Measurements from ENCODE around the gene TTC39A.
A peak's percentile ranks its signal among the peaks of the same experiment; 100 is the strongest.

The TTC39A gene

GRCh38 chr1:51303751-51304251, 26.6 kb downstream of the TTC39A start:
- no peak for DNase-seq (ENCODE audit: low read depth)
- no peak overlapping the region for H3K4me3 ChIP-seq (ENCODE audit: low read length)
- no peak for TF ChIP-seq CTCF (conservative IDR thresholded peaks at IDR 0.05; ENCODE audit: low read length)

GRCh38 chr1:51303315-51303714, 27.0 kb downstream of the TTC39A start:
- no peak for DNase-seq (ENCODE audit: low read depth)
- no peak for TF ChIP-seq CTCF (conservative IDR thresholded peaks at IDR 0.05; ENCODE audit: low read length)
- no peak overlapping the region for H3K4me3 ChIP-seq (ENCODE audit: low read length)

- TF ChIP-seq CTCF (conservative IDR thresholded peaks at IDR 0.05; ENCODE audit: low read length), result no peak
- H3K4me3 ChIP-seq (ENCODE audit: low read length), result no peak overlapping the region
- DNase-seq (ENCODE audit: low read depth), result no peak
These were observed 27.6 kb downstream of the TTC39A start for GRCh38 chr1:51302746-51303145.

GRCh38 chr1:51302270-51302669, 28.1 kb downstream of the TTC39A start:
- no peak for DNase-seq (ENCODE audit: low read depth)
- TF ChIP-seq CTCF (conservative IDR thresholded peaks at IDR 0.05; ENCODE audit: low read length), result no peak
- H3K4me3 ChIP-seq (ENCODE audit: low read length), result no peak overlapping the region

GRCh38 chr1:51301844-51302162, 28.6 kb downstream of the TTC39A start:
- no peak for DNase-seq (ENCODE audit: low read depth)
- no peak for TF ChIP-seq CTCF (conservative IDR thresholded peaks at IDR 0.05; ENCODE audit: low read length)
- H3K4me3 ChIP-seq (ENCODE audit: low read length), result no peak overlapping the region

- no peak for TF ChIP-seq CTCF (conservative IDR thresholded peaks at IDR 0.05; ENCODE audit: low read length)
- DNase-seq (ENCODE audit: low read depth), result peak; percentile 27
- H3K4me3 ChIP-seq (ENCODE audit: low read length), result no peak overlapping the region
These were observed 29.1 kb downstream of the TTC39A start for GRCh38 chr1:51301152-51301843.

GRCh38 chr1:51299981-51300670, 30.2 kb downstream of the TTC39A start:
- no peak for DNase-seq (ENCODE audit: low read depth)
- no peak overlapping the region for H3K4me3 ChIP-seq (ENCODE audit: low read length)
- no peak for TF ChIP-seq CTCF (conservative IDR thresholded peaks at IDR 0.05; ENCODE audit: low read length)
